IPS-11a (cell line): Measurements from ENCODE around the gene GJA3.

Experiments used
- H3K4me3 ChIP-seq: one replicate; pipeline ENCODE4 v1.5.1; 2013; ENCODE audit warnings: low read depth, low read length, control low read depth

The GJA3 gene

GRCh38 chr13:20160306-20161274 is at the start of gene GJA3:
GJA3 (minus strand) TSS chr13:20161052; CDS start chr13:20143288, 17,764 bp downstream.
- H3K4me3 ChIP-seq, result peak within 1 kb of the TSS; percentile 47

GRCh38 chr13:20209948-20210347 is 49.1 kb upstream of the GJA3 start:
- H3K4me3 ChIP-seq, result no peak overlapping the region

- H3K4me3 ChIP-seq, result no peak overlapping the region
These were observed 45.9 kb upstream of the GJA3 start for GRCh38 chr13:20206698-20207235.

- no peak overlapping the region for H3K4me3 ChIP-seq
These were observed 45.3 kb upstream of the GJA3 start for GRCh38 chr13:20206065-20206697.

GRCh38 chr13:20198781-20199180 is 37.9 kb upstream of the GJA3 start:
- no peak overlapping the region for H3K4me3 ChIP-seq

GRCh38 chr13:20197361-20197834 is 36.5 kb upstream of the GJA3 start:
- H3K4me3 ChIP-seq, result no peak overlapping the region

- no peak overlapping the region for H3K4me3 ChIP-seq
These were observed 34.9 kb upstream of the GJA3 start for GRCh38 chr13:20195801-20196200.

GRCh38 chr13:20193907-20194631 is 33.2 kb upstream of the GJA3 start:
- H3K4me3 ChIP-seq, result no peak overlapping the region

- peak overlapping the region; percentile 5 for H3K4me3 ChIP-seq
These were observed 32.5 kb upstream of the GJA3 start for GRCh38 chr13:20193162-20193906.

- peak within 1 kb of the TSS; percentile 35 for H3K4me3 ChIP-seq
These were observed 31.9 kb upstream of the GJA3 start, which contains the start of gene GJB2 for GRCh38 chr13:20192836-20193161. GJB2 (minus strand) TSS chr13:20192938; CDS start chr13:20189581, 3,357 bp downstream.

GRCh38 chr13:20192158-20192835 is 31.4 kb upstream of the GJA3 start:
- peak overlapping the region; percentile 35 for H3K4me3 ChIP-seq

GRCh38 chr13:20191311-20192157 is 30.7 kb upstream of the GJA3 start:
- H3K4me3 ChIP-seq, result peak overlapping the region; percentile 35

- no peak overlapping the region for H3K4me3 ChIP-seq
These were observed 29.8 kb upstream of the GJA3 start for GRCh38 chr13:20190481-20191310.

GRCh38 chr13:20190076-20190475 is 29.2 kb upstream of the GJA3 start:
- no peak overlapping the region for H3K4me3 ChIP-seq

- no peak overlapping the region for H3K4me3 ChIP-seq
These were observed 28.1 kb upstream of the GJA3 start for GRCh38 chr13:20188667-20189553.

- H3K4me3 ChIP-seq, result no peak overlapping the region
These were observed 25.9 kb upstream of the GJA3 start for GRCh38 chr13:20186771-20187170.
